Measurements from ENCODE around the gene NME4.

GRCh38 chr16:404971-405486 lies 8.0 kb downstream of the NME4 start:
- TF ChIP-seq, protein P1, sequence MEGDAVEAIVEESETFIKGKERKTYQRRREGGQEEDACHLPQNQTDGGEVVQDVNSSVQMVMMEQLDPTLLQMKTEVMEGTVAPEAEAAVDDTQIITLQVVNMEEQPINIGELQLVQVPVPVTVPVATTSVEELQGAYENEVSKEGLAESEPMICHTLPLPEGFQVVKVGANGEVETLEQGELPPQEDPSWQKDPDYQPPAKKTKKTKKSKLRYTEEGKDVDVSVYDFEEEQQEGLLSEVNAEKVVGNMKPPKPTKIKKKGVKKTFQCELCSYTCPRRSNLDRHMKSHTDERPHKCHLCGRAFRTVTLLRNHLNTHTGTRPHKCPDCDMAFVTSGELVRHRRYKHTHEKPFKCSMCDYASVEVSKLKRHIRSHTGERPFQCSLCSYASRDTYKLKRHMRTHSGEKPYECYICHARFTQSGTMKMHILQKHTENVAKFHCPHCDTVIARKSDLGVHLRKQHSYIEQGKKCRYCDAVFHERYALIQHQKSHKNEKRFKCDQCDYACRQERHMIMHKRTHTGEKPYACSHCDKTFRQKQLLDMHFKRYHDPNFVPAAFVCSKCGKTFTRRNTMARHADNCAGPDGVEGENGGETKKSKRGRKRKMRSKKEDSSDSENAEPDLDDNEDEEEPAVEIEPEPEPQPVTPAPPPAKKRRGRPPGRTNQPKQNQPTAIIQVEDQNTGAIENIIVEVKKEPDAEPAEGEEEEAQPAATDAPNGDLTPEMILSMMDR (IDR thresholded peaks at IDR 0.05; ENCODE audit: low read length): no peak
- no peak for TF ChIP-seq EZH2 (IDR thresholded peaks at IDR 0.05; ENCODE audit: borderline replicate concordance, low read length)

Data from OCI-LY1 (cell line).